SIG-M5 (cell line): ENCODE results near the gene KMT2A.

Experiments
- DNase-seq: peaks from one replicate; lab custom pipeline; 2025; lab: John Stamatoyannopoulos, UW

The KMT2A gene

DNA sequence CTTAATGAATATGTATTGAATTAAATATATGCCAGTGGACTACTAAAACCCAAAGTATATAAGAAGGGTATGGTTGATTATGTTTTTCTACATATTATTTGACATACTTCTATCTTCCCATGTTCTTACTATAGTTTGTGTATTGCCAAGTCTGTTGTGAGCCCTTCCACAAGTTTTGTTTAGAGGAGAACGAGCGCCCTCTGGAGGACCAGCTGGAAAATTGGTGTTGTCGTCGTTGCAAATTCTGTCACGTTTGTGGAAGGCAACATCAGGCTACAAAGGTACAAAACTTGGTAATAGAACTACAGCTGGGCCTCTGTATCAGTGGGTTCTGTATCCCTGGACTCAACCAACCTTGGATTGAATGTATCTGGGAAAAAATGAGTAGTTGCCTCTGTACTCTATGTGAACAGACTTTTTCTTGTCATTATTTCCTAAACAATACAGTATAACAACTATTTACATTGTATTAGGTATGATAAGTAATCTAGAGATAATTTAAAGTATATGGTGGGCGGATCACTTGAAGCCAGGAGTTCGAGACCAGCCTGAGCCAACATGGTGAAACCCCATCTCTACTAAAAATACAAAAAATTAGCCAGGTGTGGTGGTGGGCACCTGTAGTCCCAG is 52.3 kb downstream of the KMT2A start:
- DNase-seq: no peak

DNA sequence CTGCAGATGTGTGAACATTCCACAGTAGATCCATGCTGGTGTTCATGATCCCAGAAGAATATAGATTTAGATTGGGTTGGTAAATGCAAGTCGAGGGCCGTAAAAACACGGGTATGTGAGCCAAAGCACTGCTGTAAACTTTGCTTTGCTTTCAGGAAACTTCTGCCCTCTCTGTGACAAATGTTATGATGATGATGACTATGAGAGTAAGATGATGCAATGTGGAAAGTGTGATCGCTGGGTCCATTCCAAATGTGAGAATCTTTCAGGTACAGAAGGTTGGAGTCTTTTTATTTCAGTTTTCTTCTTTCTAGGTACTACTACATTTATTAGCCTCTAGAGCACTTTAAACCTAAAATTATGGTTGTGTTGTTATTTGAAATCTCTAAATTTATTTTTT is 54.7 kb downstream of the KMT2A start:
- no peak for DNase-seq

DNA sequence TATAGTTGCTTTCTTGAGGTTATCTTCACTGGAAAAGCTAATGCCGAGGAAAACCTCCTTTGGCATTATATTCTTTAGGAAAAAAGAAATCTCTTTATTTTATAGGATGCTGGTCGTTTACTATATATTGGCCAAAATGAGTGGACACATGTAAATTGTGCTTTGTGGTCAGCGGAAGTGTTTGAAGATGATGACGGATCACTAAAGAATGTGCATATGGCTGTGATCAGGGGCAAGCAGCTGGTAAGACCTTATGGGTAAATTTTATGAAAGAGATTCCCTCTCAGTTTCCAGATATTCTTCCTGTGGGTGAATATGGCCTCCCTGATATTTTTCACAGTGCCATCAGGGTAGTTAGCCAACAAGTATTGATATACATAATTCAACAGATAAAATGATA is 61.5 kb downstream of the KMT2A start:
- no peak for DNase-seq

DNA sequence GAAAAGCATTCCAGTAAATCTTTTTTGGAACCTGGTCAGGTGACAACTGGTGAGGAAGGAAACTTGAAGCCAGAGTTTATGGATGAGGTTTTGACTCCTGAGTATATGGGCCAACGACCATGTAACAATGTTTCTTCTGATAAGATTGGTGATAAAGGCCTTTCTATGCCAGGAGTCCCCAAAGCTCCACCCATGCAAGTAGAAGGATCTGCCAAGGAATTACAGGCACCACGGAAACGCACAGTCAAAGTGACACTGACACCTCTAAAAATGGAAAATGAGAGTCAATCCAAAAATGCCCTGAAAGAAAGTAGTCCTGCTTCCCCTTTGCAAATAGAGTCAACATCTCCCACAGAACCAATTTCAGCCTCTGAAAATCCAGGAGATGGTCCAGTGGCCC is 66.9 kb downstream of the KMT2A start:
- no peak for DNase-seq

DNA sequence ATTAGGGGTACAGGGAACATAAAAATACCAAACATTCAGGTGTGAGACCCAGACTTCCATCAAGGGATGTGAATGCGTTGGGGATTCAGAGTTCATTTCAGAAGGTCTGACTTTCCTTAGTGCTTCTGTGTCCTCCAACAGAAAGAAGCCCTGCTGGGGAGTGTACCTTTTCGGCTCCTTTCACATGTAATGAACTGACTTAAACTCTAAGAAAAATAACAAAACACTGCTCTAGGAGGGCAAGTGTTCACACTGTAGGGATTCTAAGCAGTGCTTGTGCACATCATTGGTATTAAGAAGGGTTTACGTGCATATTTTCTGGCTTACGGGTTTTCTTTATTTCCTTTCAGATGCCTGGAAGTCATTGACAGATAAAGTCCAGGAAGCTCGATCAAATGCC is 75.3 kb downstream of the KMT2A start:
- no peak for DNase-seq

DNA sequence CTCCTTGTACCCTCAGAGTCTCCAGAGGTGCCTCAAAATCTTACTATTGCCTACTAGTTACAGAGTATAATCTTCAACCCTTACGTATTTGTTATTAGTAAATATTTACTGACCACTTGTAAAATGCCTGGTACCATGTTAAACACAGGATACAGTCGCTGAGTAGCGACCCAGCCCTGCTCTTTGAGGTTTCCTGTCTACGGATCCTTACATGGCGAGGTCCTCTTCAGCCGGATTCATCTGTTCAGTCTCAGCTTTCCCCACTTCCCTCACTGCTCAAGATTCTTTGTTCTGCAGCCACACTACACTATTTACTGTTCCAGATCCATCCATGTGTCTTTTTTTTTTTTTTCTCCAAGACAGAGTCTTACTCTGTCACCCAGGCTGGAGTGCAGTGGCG is 77.8 kb downstream of the KMT2A start:
- DNase-seq: no peak

DNA sequence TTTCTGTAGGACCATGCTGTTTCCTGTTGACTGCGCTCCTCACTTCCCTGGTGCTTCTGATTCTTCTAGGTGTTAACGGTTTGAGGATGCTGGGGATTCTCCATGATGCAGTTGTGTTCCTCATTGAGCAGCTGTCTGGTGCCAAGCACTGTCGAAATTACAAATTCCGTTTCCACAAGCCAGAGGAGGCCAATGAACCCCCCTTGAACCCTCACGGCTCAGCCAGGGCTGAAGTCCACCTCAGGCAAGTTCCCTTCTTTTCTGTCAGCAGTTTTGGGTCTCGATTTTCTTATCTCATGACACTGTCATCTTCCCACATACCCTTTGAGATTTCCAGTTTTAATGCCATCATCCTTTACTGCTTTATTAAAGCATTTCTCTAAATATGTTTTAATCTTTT is 83.3 kb downstream of the KMT2A start:
- no peak for DNase-seq

DNA sequence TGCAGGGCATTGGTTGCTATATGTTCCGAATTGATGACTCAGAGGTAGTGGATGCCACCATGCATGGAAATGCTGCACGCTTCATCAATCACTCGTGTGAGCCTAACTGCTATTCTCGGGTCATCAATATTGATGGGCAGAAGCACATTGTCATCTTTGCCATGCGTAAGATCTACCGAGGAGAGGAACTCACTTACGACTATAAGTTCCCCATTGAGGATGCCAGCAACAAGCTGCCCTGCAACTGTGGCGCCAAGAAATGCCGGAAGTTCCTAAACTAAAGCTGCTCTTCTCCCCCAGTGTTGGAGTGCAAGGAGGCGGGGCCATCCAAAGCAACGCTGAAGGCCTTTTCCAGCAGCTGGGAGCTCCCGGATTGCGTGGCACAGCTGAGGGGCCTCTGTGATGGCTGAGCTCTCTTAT is 85.6 kb downstream of the KMT2A start:
- no peak for DNase-seq

DNA sequence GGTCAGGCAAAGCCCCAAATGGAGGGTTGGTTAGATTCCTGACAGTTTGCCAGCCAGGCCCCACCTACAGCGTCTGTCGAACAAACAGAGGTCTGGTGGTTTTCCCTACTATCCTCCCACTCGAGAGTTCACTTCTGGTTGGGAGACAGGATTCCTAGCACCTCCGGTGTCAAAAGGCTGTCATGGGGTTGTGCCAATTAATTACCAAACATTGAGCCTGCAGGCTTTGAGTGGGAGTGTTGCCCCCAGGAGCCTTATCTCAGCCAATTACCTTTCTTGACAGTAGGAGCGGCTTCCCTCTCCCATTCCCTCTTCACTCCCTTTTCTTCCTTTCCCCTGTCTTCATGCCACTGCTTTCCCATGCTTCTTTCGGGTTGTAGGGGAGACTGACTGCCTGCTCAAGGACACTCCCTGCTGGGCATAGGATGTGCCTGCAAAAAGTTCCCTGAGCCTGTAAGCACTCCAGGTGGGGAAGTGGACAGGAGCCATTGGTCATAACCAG is 86.3 kb downstream of the KMT2A start:
- DNase-seq: no peak

DNA sequence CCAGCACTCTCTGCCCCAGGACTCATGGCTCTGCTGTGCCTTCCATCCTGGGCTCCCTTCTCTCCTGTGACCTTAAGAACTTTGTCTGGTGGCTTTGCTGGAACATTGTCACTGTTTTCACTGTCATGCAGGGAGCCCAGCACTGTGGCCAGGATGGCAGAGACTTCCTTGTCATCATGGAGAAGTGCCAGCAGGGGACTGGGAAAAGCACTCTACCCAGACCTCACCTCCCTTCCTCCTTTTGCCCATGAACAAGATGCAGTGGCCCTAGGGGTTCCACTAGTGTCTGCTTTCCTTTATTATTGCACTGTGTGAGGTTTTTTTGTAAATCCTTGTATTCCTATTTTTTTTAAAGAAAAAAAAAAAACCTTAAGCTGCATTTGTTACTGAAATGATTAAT is 88.1 kb downstream of the KMT2A start:
- DNase-seq: no peak

DNA sequence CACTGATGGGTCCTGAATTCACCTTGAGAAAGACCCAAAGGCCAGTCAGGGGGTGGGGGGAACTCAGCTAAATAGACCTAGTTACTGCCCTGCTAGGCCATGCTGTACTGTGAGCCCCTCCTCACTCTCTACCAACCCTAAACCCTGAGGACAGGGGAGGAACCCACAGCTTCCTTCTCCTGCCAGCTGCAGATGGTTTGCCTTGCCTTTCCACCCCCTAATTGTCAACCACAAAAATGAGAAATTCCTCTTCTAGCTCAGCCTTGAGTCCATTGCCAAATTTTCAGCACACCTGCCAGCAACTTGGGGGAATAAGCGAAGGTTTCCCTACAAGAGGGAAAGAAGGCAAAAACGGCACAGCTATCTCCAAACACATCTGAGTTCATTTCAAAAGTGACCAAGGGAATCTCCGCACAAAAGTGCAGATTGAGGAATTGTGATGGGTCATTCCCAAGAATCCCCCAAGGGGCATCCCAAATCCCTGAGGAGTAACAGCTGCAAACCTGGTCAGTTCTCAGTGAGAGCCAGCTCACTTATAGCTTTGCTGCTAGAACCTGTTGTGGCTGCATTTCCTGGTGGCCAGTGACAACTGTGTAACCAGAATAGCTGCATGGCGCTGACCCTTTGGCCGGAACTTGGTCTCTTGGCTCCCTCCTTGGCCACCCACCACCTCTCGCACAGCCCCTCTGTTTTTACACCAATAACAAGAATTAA is 88.6 kb downstream of the KMT2A start:
- no peak for DNase-seq

DNA sequence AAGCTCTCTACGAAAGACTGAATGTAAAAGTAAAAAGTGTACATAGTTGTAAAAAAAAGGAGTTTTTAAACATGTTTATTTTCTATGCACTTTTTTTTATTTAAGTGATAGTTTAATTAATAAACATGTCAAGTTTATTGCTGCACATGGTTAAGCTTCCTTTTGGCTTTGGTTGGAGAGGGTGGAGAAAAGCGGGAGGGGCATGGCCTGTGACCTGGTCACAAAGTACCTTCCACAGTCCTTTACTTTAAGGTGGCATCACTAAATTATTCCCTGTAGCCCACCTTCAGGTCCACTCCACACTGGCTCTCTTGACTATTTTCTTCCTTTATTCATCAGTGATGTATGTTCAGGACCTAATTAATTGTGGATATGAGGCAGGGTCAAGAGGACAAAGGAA is 90.4 kb downstream of the KMT2A start:
- DNase-seq: no peak

DNA sequence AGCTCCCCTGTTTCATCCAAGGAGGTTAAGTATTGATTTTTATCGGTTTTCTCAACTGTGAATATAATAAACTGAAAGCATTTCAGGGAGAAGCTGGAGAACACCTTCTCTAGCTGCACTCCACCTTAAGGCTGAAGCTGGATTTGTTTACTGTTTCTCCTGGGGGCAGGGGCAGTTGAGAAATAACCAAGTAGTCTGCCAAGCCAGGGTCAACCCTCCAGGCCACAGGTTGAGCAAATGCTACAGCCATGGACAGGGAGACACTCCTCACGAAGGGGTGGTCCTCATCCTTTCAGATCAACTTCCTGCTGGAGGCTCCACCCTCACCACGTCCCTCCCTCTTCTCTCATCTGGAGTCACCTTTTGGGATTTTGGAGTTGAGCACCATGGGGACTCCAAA is 90.8 kb downstream of the KMT2A start, which contains the start of gene TTC36:
Gene TTC36, plus strand, starts transcription at position 366 of the 400 bp plus-strand sequence. Its CDS starts 21 bp downstream, at position 387.
- DNase-seq: no peak

DNA sequence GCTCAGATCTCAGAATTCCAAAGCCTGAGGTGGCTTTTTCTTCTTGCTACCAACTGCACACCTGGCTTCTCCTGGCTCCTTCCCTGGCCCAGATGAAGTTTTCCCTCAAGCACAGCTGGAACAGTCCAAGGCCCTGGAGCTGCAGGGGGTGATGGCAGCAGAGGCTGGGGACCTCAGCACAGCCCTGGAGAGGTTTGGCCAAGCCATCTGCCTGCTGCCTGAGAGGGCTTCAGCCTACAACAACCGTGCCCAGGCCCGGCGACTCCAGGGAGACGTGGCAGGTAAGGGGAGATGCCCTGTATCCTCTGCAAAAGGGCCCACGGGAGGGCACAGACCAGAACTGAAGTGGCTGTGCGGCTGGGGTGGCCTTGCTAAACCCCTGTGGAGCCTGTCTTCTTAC is 92.2 kb downstream of the KMT2A start:
- DNase-seq: no peak

DNA sequence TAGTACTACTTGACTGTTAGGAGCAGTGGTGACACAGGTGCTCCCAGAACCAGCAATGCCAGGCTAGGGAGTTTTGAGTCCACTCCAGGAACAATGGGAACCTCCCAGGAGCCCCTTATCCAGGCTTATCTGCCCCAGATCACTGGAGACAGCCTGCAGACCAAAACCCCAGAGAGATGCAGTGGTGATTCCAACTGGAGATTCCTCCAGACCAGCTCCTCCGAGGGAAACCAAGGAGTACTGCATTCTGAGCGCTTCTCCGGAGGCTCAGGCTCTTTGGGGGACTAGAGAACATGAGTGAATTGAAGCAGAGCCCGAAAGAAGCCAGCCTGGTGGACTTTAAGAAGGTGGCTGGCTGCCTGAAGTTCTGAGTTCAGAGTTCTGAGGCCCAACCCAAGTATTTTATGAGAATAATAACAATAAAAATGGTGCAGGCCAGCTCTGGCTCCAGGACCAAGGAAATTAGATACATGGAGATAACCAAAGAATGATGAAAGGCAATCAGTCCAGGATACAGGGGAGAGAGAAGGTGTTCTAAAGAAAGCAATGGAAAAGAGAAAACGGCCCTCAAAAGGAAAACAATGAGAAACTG is 93.4 kb downstream of the KMT2A start:
- DNase-seq: no peak

DNA sequence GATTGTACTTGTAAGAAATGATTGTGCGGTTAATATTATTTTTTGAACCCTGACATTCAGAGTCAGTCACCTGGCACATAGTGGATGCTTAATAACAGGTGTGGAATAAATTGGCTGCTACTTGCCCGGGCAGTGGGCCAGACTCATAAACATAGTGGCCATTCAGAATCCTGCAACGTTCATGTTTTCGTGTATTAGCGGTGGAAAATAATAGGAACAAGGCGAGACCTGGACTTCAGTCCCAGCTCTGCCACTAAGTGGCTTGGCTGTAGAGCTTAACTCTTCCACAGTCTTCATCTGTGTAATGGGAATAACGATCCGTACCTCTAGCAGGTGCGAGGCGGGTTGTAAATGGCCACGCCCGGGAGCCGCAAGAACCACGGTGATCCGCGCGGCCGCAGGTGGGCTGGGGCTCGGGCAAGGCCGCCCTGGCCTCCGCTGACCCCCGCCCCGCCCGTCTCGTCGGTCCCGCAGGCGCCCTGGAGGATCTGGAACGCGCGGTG is 93.9 kb downstream of the KMT2A start:
- DNase-seq: no peak

DNA sequence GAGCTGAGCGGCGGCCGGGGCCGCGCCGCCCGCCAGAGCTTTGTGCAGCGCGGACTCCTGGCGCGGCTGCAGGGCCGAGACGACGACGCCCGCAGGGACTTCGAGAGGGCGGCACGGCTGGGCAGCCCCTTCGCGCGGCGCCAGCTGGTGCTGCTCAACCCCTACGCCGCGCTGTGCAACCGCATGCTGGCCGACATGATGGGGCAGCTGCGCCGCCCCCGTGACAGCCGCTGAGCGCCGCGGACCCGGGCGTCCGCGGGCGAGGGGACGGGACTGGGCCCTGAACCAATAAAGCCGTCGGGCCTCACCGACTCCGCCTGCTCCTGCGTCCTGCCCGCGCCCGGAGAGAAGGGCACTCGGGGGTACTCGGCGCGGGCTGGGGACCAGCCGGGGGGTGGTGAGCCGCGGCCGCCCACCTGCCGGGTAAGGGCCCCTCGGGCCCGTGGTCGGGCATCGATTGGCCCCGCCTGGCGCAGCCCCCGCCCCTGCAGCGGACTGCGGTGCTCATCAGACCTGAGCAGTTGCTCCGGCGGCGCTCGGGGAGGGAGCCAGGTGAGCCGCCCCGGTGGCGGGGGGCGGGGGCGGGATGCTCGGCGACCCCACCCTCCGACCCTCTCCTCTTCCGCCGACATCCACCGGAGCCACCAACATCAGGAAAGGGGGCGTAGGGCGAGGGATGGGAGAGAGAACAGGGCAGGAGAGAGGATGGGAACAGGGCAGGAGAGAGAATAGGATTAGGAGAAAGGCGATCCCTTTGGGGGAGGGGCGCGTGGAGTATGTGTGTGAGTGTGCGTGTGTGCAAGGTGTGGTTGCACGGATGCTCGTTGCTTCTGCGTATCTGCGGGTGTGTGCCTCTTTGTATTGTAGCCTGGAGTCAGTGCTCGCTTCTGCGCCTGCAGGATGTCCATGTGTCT is 94.6 kb downstream of the KMT2A start, which contains the start of gene TMEM25:
Gene TMEM25, plus strand, starts transcription at position 510 of the 914 bp plus-strand sequence. CDS start 610 bp downstream, outside the sequence.
- DNase-seq: no peak

DNA sequence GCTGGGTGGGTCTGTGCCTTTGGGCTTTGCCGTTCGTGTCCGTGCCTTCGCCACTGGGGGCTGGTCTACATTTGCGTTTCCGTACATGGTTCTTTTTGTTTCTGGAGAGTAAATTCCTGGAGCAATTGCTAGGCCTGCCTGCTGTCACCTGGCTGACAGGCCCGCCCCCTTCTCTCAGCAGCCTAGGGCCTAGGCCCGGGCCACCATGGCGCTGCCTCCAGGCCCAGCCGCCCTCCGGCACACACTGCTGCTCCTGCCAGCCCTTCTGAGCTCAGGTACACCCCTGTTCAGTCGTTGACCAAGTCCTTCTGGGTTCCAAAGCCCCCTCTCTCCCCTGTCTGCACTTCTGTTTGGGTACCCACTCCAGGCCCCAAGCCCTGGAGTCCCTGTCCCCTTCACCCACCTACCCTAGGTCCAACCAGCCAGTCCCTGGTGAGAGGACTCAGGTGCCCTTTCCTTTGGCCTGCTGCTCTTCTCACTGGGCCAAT is 95.3 kb downstream of the KMT2A start:
- DNase-seq: no peak

DNA sequence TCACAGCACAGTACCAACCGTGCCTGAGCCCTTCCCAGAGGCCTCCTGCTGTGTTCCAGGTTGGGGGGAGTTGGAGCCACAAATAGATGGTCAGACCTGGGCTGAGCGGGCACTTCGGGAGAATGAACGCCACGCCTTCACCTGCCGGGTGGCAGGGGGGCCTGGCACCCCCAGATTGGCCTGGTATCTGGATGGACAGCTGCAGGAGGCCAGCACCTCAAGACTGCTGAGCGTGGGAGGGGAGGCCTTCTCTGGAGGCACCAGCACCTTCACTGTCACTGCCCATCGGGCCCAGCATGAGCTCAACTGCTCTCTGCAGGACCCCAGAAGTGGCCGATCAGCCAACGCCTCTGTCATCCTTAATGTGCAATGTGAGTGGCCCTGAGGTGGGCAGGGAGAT is 95.8 kb downstream of the KMT2A start:
- no peak for DNase-seq

DNA sequence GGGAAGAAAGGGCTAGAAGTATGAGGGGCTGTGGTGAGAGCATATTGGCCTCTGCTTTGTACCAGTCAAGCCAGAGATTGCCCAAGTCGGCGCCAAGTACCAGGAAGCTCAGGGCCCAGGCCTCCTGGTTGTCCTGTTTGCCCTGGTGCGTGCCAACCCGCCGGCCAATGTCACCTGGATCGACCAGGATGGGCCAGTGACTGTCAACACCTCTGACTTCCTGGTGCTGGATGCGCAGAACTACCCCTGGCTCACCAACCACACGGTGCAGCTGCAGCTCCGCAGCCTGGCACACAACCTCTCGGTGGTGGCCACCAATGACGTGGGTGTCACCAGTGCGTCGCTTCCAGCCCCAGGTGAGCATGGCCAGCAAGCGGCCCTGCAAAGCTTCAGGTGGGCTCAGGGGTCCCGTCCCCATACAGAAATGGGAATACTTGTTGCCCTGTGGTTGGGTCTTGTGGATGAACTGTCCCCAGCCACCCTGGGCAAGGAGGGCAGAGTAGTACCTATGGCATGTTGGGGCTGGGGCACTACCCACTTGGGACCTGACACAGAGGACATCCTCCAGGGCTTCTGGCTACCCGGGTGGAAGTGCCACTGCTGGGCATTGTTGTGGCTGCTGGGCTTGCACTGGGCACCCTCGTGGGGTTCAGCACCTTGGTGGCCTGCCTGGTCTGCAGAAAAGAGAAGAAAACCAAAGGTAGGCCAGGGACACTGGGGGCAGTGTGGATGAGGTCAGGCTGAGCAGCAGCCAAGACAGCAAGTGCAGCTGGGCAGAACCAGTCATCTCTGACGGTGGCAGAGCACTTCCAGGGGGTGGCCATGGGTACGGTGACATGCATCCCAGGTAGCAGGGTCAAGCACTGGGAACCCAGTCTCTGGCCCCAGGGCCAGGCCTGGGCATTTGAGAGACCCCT is 96.8 kb downstream of the KMT2A start:
- DNase-seq: no peak
